NB4 (cell line): ENCODE results near the gene PKD2L1.
A peak's percentile ranks its signal among the peaks of the same experiment; 100 is the strongest.

ENCODE experiments used
- DNase-seq: peaks from one replicate; pipeline ENCODE4 v3.0.0; 2010; ENCODE audit warnings: low read depth
- H3K4me3 ChIP-seq: one replicate; pipeline ENCODE4 v1.5.1; 2011; ENCODE audit warnings: mild to moderate bottlenecking, low read depth, low read length, moderate library complexity
- CTCF ChIP-seq: IDR thresholded peaks from one replicate; pipeline ENCODE4 v1.5.1; 2012; ENCODE audit warnings: low read depth, low read length
- MAX ChIP-seq: IDR thresholded peaks from 2 replicates; pipeline ENCODE4 v1.6.1; 2011; ENCODE audit warnings: low read depth, low read length
- MYC ChIP-seq: IDR thresholded peaks from 2 replicates; pipeline ENCODE4 v1.6.1; 2011; ENCODE audit warnings: low read depth, low read length
- POLR2A ChIP-seq: IDR thresholded peaks from 2 replicates; pipeline ENCODE4 v1.6.1; 2011; ENCODE audit warnings: mild to moderate bottlenecking; ENCODE audit not compliant: insufficient read length; ENCODE audit errors: extremely low read depth

The PKD2L1 gene

GRCh38 chr10:100372415-100373297, 42.6 kb upstream of the PKD2L1 start:
- H3K4me3 ChIP-seq: peak overlapping the region; percentile 59
- TF ChIP-seq POLR2A (no peak), CTCF (no peak), MYC (no peak; the same call in 1 of the 2 replicates), MAX (no peak)
- DNase-seq: no peak

GRCh38 chr10:100371482-100372027, 41.5 kb upstream of the PKD2L1 start:
- no peak overlapping the region for H3K4me3 ChIP-seq
- TF ChIP-seq POLR2A (no peak), MYC (no peak; the same call in 1 of the 2 replicates)
- no peak for DNase-seq

- H3K4me3 ChIP-seq: no peak overlapping the region
- TF ChIP-seq MAX (peak; percentile 72), CTCF (no peak), MYC (peak; percentile 72), POLR2A (peak; percentile 24)
- DNase-seq: peak; percentile 84
These were observed 40.9 kb upstream of the PKD2L1 start for GRCh38 chr10:100370714-100371481.

- no peak overlapping the region for H3K4me3 ChIP-seq
- no peak for DNase-seq
- no peak for TF ChIP-seq CTCF
These were observed 38.7 kb upstream of the PKD2L1 start for GRCh38 chr10:100368721-100369120.

- TF ChIP-seq MAX (no peak), MYC (no peak), CTCF (no peak), POLR2A (no peak)
- no peak overlapping the region for H3K4me3 ChIP-seq
- DNase-seq: peak; percentile 40
These were observed 34.8 kb upstream of the PKD2L1 start for GRCh38 chr10:100364735-100365391.

- no peak for TF ChIP-seq MYC
- TF ChIP-seq POLR2A: no peak
- no peak for TF ChIP-seq CTCF
- no peak for TF ChIP-seq MAX
- DNase-seq: no peak
- H3K4me3 ChIP-seq: no peak overlapping the region
These were observed 34.1 kb upstream of the PKD2L1 start for GRCh38 chr10:100364175-100364574.
